Nephron (organoid): Measurements from ENCODE around the gene LRIT3.

Experiments used
- H3K27ac Mint-ChIP-seq, 3 experiments: 2 replicates each; pipeline ENCODE4 v1.8.0; 2020; ENCODE audit warnings: mixed read lengths in 3 of 3, mild to moderate bottlenecking in 2 of 3, moderate library complexity in 1 of 3
- H3K27me3 Mint-ChIP-seq: 2 replicates; pipeline ENCODE4 v1.8.0; 2021; ENCODE audit warnings: low read depth, mild to moderate bottlenecking, moderate library complexity, mixed read lengths
- H3K36me3 Mint-ChIP-seq: 2 replicates; pipeline ENCODE4 v1.8.0; 2020; ENCODE audit warnings: low read depth, mixed read lengths
- H3K4me1 Mint-ChIP-seq: 2 replicates; pipeline ENCODE4 v1.8.0; 2020; ENCODE audit warnings: mixed read lengths
- H3K4me3 Mint-ChIP-seq, 3 experiments: 2 replicates each; pipeline ENCODE4 v1.8.0; 2020; ENCODE audit warnings: mild to moderate bottlenecking in 3 of 3, mixed read lengths in 3 of 3, moderate library complexity in 2 of 3
- H3K9me3 Mint-ChIP-seq: 2 replicates; pipeline ENCODE4 v1.8.0; 2020; ENCODE audit warnings: mixed read lengths
- TF ChIP-seq, protein P1 (sequence below), 3 experiments: fragments of 200-600 bp; sonication (generic); IDR thresholded peaks; one replicate each; pipeline ENCODE4 v1.5.0; 2021; ENCODE audit warnings: antibody characterized with exemption in 3 of 3; ENCODE audit not compliant: unreplicated experiment in 3 of 3

Gene LRIT3

DNA sequence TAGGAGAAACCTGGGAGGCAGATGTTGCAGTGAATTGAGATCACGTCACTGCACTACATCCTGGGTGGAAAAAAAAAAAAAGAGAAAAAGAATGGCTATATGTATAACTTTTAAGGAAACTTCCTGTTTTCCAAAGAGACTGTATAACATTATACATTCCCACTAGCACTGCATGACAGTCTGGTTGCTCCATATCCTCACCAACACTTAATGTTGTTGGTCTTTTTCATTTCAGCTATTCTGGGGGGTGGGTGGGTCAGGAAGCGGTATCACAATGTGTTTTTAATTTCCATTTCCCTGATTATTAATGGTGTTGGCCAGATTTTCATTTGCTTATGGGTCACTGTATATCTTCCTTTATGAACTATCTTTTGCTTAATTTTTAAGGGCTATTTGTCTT, 13.4 kb downstream of the LRIT3 start:
- H3K27ac Mint-ChIP-seq, result peak overlapping the region in 1 of 3 experiments; percentile 80
- peaks cover 33% of the 10 kb centered on the region for H3K9me3 Mint-ChIP-seq
- no peaks in the 10 kb centered on the region for H3K4me1 Mint-ChIP-seq
- no peak overlapping the region for H3K4me3 Mint-ChIP-seq
- TF ChIP-seq, protein P1, sequence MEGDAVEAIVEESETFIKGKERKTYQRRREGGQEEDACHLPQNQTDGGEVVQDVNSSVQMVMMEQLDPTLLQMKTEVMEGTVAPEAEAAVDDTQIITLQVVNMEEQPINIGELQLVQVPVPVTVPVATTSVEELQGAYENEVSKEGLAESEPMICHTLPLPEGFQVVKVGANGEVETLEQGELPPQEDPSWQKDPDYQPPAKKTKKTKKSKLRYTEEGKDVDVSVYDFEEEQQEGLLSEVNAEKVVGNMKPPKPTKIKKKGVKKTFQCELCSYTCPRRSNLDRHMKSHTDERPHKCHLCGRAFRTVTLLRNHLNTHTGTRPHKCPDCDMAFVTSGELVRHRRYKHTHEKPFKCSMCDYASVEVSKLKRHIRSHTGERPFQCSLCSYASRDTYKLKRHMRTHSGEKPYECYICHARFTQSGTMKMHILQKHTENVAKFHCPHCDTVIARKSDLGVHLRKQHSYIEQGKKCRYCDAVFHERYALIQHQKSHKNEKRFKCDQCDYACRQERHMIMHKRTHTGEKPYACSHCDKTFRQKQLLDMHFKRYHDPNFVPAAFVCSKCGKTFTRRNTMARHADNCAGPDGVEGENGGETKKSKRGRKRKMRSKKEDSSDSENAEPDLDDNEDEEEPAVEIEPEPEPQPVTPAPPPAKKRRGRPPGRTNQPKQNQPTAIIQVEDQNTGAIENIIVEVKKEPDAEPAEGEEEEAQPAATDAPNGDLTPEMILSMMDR (IDR thresholded peaks at IDR 0.05; ENCODE audit: unreplicated experiment in 3 of 3), result no peak
- no peaks in the 10 kb centered on the region for H3K27me3 Mint-ChIP-seq
- H3K36me3 Mint-ChIP-seq, result peaks cover 5% of the 10 kb centered on the region

DNA sequence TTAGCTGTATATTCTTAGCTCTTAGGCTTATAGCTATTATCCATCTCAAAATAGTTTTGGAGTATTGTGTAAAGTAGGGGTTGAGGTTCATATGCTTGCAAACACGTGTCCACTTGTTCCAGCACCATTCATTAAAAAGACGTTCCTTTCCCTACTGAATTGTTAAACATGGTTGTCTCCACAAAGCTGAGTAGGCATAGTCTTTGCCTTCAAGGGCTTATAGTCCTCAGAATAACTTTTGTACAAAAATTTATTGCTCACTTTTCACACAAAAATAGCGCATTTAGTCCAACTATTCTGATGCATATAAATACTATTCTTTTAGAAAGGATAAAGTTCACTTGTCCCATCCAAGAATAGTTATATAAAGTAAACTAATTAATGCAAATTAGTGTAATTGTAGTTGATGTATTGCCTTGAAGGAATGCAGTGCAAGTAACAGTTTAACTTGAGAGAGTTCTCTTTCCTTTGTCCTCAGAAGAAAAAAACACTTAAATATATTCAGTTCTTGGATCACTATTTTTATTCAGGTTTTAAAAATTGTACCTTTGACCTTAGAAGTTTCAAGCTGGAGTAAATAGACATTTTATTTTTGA, 14.1 kb downstream of the LRIT3 start:
- Mint-ChIP-seq H3K4me1 (no peaks in the 10 kb centered on the region), H3K9me3 (peaks cover 29% of the 10 kb centered on the region), H3K36me3 (peaks cover 5% of the 10 kb centered on the region), H3K27me3 (no peaks in the 10 kb centered on the region), H3K4me3 (no peak overlapping the region), H3K27ac (peak overlapping the region in 1 of 3 experiments; percentile 80)
- TF ChIP-seq, protein P1 (IDR thresholded peaks at IDR 0.05; ENCODE audit: unreplicated experiment in 3 of 3), result no peak

DNA sequence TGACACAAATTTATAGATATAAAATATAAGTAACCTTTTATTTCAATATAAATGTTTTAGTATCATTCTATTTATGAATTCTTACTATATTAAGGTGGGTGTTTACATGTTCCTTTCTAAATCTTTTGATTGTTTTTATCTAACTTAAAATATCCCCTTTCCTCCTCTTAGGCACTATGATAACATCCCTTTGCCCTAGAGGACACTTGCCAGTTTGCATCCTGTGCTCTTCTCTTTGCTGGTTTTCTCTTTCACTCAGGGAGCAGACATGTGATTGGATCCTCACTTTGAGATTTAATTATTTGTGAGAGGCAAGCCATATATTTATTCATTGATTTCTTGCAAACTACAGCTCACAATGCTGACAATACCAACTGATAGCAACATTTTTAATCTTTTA, 16.2 kb downstream of the LRIT3 start:
- TF ChIP-seq, protein P1 (IDR thresholded peaks at IDR 0.05; ENCODE audit: unreplicated experiment in 3 of 3), result peak in 1 of 3 experiments; percentile 14
- Mint-ChIP-seq H3K4me3 (no peak overlapping the region), H3K36me3 (peaks cover 5% of the 10 kb centered on the region), H3K4me1 (no peaks in the 10 kb centered on the region), H3K9me3 (peaks cover 17% of the 10 kb centered on the region), H3K27ac (no peak overlapping the region), H3K27me3 (no peaks in the 10 kb centered on the region)

DNA sequence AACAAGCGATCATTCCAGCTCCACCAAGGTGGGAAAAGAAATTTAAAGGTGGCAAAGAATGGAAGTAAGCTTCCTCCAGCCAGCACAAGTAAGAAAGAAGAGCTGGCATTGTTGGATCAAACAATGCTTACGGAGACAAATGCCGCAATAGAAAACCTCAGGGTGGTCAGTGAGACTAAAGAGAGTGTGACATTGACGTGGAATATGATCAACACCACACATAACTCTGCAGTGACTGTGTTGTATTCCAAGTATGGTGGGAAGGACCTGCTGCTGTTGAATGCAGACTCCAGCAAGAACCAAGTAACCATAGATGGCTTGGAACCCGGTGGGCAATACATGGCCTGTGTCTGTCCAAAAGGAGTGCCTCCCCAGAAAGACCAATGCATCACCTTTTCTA, 22.2 kb downstream of the LRIT3 start:
- H3K4me1 Mint-ChIP-seq, result peaks cover 4% of the 10 kb centered on the region
- H3K9me3 Mint-ChIP-seq, result no peaks in the 10 kb centered on the region
- TF ChIP-seq, protein P1 (IDR thresholded peaks at IDR 0.05; ENCODE audit: unreplicated experiment in 3 of 3), result no peak
- H3K27ac Mint-ChIP-seq, result no peak overlapping the region
- no peak overlapping the region for H3K4me3 Mint-ChIP-seq
- H3K36me3 Mint-ChIP-seq, result no peaks in the 10 kb centered on the region
- H3K27me3 Mint-ChIP-seq, result peaks cover 5% of the 10 kb centered on the region

DNA sequence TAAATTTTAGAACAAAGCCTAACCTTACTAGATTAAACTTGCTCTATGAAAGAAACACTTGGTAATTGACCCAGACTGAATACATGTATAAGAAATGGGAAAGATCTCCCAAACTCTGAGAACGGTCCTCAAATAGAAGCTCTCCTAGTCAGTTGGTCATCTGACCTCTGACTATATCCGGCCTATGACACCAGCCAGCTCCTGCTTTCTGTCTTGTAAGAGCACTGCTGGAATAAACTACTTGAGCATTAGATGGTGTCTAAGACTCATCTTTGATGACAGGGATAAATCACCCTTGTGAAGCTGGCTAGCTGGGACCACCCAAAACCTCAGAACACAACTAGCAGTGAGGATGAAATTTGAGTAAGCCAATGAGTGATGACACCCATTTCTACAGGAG, 24.2 kb downstream of the LRIT3 start:
- Mint-ChIP-seq H3K4me1 (peaks cover 4% of the 10 kb centered on the region), H3K9me3 (no peaks in the 10 kb centered on the region), H3K4me3 (no peak overlapping the region), H3K27ac (no peak overlapping the region), H3K27me3 (peaks cover 9% of the 10 kb centered on the region), H3K36me3 (no peaks in the 10 kb centered on the region)
- TF ChIP-seq, protein P1 (IDR thresholded peaks at IDR 0.05; ENCODE audit: unreplicated experiment in 3 of 3), result no peak

DNA sequence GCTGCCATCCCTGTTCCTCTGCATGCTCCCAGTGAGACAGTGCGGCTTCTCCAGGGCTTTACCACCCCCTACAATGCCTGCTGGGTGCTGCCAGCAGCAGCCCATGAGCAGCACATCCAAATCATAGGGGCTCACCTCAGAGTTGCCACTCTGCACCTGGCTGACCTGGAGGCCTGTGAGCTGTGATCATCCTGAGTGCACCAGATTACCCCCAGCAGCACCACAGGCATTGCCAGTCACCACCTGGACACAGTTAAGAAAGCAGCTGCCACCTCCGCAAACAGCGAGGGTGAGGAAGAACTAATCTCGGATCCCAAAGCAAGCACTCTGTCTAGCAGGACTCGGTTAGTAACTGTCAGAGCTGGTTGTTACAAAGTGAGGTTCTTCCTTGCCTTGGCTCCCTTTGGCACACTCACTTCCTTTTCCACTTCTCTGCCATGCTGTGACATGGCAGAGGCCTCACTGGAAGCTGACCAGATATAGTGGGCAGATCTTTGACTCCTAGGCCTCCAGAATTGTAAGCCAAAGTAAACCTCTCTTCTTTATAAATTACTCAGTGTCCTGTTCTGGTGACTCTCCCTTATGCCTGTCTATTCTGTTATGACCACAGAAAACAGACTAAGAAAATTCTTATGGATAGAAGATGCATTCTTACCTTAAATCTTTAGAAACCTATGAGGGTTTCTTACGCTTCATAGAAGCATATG, 25.2 kb downstream of the LRIT3 start:
- H3K36me3 Mint-ChIP-seq, result no peaks in the 10 kb centered on the region
- H3K9me3 Mint-ChIP-seq, result no peaks in the 10 kb centered on the region
- no peak overlapping the region for H3K27ac Mint-ChIP-seq
- peaks cover 9% of the 10 kb centered on the region for H3K27me3 Mint-ChIP-seq
- TF ChIP-seq, protein P1 (IDR thresholded peaks at IDR 0.05; ENCODE audit: unreplicated experiment in 3 of 3), result no peak
- H3K4me1 Mint-ChIP-seq, result peaks cover 10% of the 10 kb centered on the region
- no peak overlapping the region for H3K4me3 Mint-ChIP-seq
